Measurements from ENCODE around the gene MSI2. TPM values are rescaled to one million over a fixed set of nuclear protein-coding genes. Genes with fewer than 3 reads are reported as not detected.

The MSI2 gene
- total RNA-seq, 1 donor from 2014 or later: 67.9 TPM

GRCh38 chr17:57585341-57586195 lies 329.2 kb downstream of the MSI2 start:
- no peaks in the 10 kb centered on the region for H3K79me2 ChIP-seq (ENCODE audit: insufficient read depth, low read length)
- peaks cover 7% of the 10 kb centered on the region for H3K4me1 ChIP-seq (ENCODE audit: insufficient read depth, low read length)
- DNase-seq (ENCODE audit: low read depth): no peak
- H3K27me3 ChIP-seq (ENCODE audit: insufficient read depth, low read length): no peaks in the 10 kb centered on the region
- no peak overlapping the region for H3K4me2 ChIP-seq (ENCODE audit: low read length)
- no peak overlapping the region for H3K9ac ChIP-seq (ENCODE audit: low read length)
- H3K27ac ChIP-seq (ENCODE audit: low read depth, low read length): no peak overlapping the region
- no peaks in the 10 kb centered on the region for H3K36me3 ChIP-seq (ENCODE audit: insufficient read depth, low read length)
- no peaks in the 10 kb centered on the region for H3K27me3 Mint-ChIP-seq (ENCODE audit: low read depth, unreplicated experiment)
- no peak overlapping the region for H2AFZ ChIP-seq (ENCODE audit: low read depth, low read length)
- H3K27ac Mint-ChIP-seq (ENCODE audit: unreplicated experiment): no peak overlapping the region
- H3K9me3 ChIP-seq (ENCODE audit: insufficient read depth, low read depth, low read length): no peaks in the 10 kb centered on the region
- TF ChIP-seq CTCF (IDR thresholded peaks at IDR 0.05; ENCODE audit: insufficient read depth, low read depth, low read length): no peak
- no peak for TF ChIP-seq EZH2 (IDR thresholded peaks at IDR 0.05; ENCODE audit: insufficient read depth, low read length)
- peaks cover 7% of the 10 kb centered on the region for H3K4me1 Mint-ChIP-seq (ENCODE audit: low read depth, unreplicated experiment)
- H3K36me3 Mint-ChIP-seq (ENCODE audit: low read depth, unreplicated experiment): peaks cover 5% of the 10 kb centered on the region
- H3K9me3 Mint-ChIP-seq (ENCODE audit: unreplicated experiment): no peaks in the 10 kb centered on the region
- H4K20me1 ChIP-seq (ENCODE audit: insufficient read depth, low read length): peaks cover 14% of the 10 kb centered on the region
- no peak overlapping the region for H3K4me3 ChIP-seq (ENCODE audit: insufficient read depth, low read depth, low read length)
- H3K4me3 Mint-ChIP-seq (ENCODE audit: unreplicated experiment): no peak overlapping the region
- FAIRE-seq: no peak

GRCh38 chr17:57586196-57586740 lies 329.9 kb downstream of the MSI2 start:
- Mint-ChIP-seq H3K27me3 (ENCODE audit: low read depth, unreplicated experiment) (no peaks in the 10 kb centered on the region), H3K36me3 (ENCODE audit: low read depth, unreplicated experiment) (peaks cover 5% of the 10 kb centered on the region), H3K4me3 (ENCODE audit: unreplicated experiment) (no peak overlapping the region), H3K4me1 (ENCODE audit: low read depth, unreplicated experiment) (peaks cover 7% of the 10 kb centered on the region), H3K27ac (ENCODE audit: unreplicated experiment) (no peak overlapping the region), H3K9me3 (ENCODE audit: unreplicated experiment) (no peaks in the 10 kb centered on the region)
- no peak for TF ChIP-seq CTCF (IDR thresholded peaks at IDR 0.05; ENCODE audit: insufficient read depth, low read depth, low read length)
- TF ChIP-seq EZH2 (IDR thresholded peaks at IDR 0.05; ENCODE audit: insufficient read depth, low read length): no peak
- Histone ChIP-seq H3K4me1 (ENCODE audit: insufficient read depth, low read length) (peaks cover 7% of the 10 kb centered on the region), H3K9me3 (ENCODE audit: insufficient read depth, low read depth, low read length) (no peaks in the 10 kb centered on the region), H3K27ac (ENCODE audit: low read depth, low read length) (no peak overlapping the region), H3K79me2 (ENCODE audit: insufficient read depth, low read length) (no peaks in the 10 kb centered on the region), H3K27me3 (ENCODE audit: insufficient read depth, low read length) (no peaks in the 10 kb centered on the region), H2AFZ (ENCODE audit: low read depth, low read length) (no peak overlapping the region), H3K4me2 (ENCODE audit: low read length) (no peak overlapping the region), H4K20me1 (ENCODE audit: insufficient read depth, low read length) (peaks cover 21% of the 10 kb centered on the region), H3K36me3 (ENCODE audit: insufficient read depth, low read length) (no peaks in the 10 kb centered on the region), H3K4me3 (ENCODE audit: insufficient read depth, low read depth, low read length) (no peak overlapping the region), H3K9ac (ENCODE audit: low read length) (no peak overlapping the region)
- FAIRE-seq (no peak), DNase-seq (ENCODE audit: low read depth) (no peak)

- H3K9ac ChIP-seq (ENCODE audit: low read length): no peak overlapping the region
- no peak overlapping the region for H2AFZ ChIP-seq (ENCODE audit: low read depth, low read length)
- peaks cover 21% of the 10 kb centered on the region for H4K20me1 ChIP-seq (ENCODE audit: insufficient read depth, low read length)
- FAIRE-seq: no peak
- H3K4me2 ChIP-seq (ENCODE audit: low read length): no peak overlapping the region
- H3K27ac ChIP-seq (ENCODE audit: low read depth, low read length): no peak overlapping the region
- peaks cover 7% of the 10 kb centered on the region for H3K4me1 Mint-ChIP-seq (ENCODE audit: low read depth, unreplicated experiment)
- H3K4me3 Mint-ChIP-seq (ENCODE audit: unreplicated experiment): no peak overlapping the region
- peaks cover 7% of the 10 kb centered on the region for H3K4me1 ChIP-seq (ENCODE audit: insufficient read depth, low read length)
- no peaks in the 10 kb centered on the region for H3K27me3 ChIP-seq (ENCODE audit: insufficient read depth, low read length)
- H3K79me2 ChIP-seq (ENCODE audit: insufficient read depth, low read length): no peaks in the 10 kb centered on the region
- no peak overlapping the region for H3K4me3 ChIP-seq (ENCODE audit: insufficient read depth, low read depth, low read length)
- no peaks in the 10 kb centered on the region for H3K9me3 Mint-ChIP-seq (ENCODE audit: unreplicated experiment)
- H3K36me3 Mint-ChIP-seq (ENCODE audit: low read depth, unreplicated experiment): peaks cover 5% of the 10 kb centered on the region
- no peak overlapping the region for H3K27ac Mint-ChIP-seq (ENCODE audit: unreplicated experiment)
- no peaks in the 10 kb centered on the region for H3K27me3 Mint-ChIP-seq (ENCODE audit: low read depth, unreplicated experiment)
- no peak for DNase-seq (ENCODE audit: low read depth)
- no peaks in the 10 kb centered on the region for H3K9me3 ChIP-seq (ENCODE audit: insufficient read depth, low read depth, low read length)
- no peaks in the 10 kb centered on the region for H3K36me3 ChIP-seq (ENCODE audit: insufficient read depth, low read length)
- TF ChIP-seq CTCF (IDR thresholded peaks at IDR 0.05; ENCODE audit: insufficient read depth, low read depth, low read length) (no peak), EZH2 (IDR thresholded peaks at IDR 0.05; ENCODE audit: insufficient read depth, low read length) (no peak)
These were observed 330.4 kb downstream of the MSI2 start for GRCh38 chr17:57586742-57587141.
